Islet precursor cell (in vitro differentiated cells): ENCODE data around the gene SNRPB2.
A peak's percentile ranks its signal among the peaks of the same experiment; 100 is the strongest.

ENCODE experiments used
- DNase-seq: peaks from one replicate; pipeline ENCODE4 v3.0.0-alpha.2; 2018

Gene SNRPB2

DNA sequence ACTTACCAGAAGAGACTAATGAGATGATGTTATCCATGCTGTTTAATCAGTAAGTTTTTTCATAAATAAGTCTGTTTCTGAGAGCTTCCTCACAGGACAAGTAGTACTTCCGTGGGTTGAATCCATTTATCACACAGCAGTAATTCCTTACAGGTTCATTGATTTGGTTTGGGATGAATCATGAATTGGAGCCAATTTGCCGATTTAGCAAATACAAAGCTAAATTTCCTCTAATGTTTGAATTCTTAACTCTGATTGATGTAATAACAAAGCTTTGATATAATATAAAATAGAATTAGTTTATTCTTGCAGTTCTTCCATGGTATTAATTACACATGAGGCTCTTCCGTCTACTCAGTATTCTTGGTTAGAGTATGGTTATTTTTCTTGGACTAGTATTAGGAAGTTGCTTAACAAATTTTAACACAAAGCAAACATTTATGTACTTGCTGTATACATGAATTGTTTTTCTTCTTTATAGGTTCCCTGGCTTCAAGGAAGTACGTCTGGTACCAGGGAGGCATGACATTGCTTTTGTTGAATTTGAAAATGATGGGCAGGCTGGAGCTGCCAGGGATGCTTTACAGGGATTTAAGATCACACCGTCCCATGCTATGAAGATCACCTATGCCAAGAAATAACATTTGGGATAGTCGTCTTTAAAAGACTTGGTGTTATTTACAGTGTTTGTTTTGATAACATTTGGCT lies 10.7 kb downstream of the SNRPB2 start:
- no peak for DNase-seq

- no peak for DNase-seq
Measured at GRCh38 chr20:16744178-16744807, 14.5 kb downstream of the SNRPB2 start.

DNA sequence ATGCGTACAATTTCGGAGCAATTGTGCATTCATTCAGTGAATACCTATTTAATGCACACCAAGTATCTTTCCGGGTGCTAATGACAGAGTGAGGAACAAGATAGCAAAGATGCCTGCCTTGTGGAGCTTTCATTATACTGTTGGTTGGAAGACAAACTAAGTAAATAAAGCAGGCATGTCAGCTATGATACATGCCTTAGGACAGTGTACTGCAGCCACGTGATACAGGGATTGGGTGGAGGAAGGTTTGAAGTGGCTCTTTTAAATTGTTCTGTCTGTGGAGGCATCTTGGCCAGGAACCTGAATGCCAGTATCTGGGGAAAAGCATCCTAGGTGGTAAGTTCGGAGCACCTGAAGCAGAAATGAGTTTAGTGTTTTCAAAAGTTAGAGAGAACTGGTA lies 15.4 kb downstream of the SNRPB2 start:
- no peak for DNase-seq

GRCh38 chr20:16747291-16747811 lies 17.5 kb downstream of the SNRPB2 start:
- DNase-seq = no peak

DNA sequence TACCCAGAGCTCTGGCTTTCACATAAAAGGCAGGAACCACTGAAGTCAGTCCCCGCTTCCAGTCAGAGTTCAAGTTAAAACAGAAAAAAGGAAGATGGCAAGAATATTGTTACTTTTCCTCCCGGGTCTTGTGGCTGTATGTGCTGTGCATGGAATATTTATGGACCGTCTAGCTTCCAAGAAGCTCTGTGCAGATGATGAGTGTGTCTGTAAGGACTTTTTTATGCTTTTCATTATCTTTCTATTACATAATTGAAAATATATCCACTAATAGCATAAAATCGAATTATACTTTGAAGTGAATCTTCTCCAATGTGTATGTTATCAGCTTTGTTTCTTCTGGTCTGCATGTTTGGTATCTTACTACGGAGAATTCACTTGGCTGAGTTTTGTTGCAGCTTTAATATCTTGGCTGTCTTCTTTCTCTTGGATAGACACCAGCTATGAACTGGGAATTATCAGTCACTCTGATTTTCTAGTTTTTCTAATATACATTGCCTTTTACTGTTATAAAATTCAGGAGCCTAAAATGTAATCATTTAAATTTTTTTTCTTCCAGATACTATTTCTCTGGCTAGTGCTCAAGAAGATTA lies 18.6 kb downstream of the SNRPB2 start, which contains the start of gene OTOR:
TSS of gene OTOR (plus strand) at position 51 of the 593 bp plus-strand sequence. CDS start at position 95, 44 bp downstream.
- no peak for DNase-seq

DNA sequence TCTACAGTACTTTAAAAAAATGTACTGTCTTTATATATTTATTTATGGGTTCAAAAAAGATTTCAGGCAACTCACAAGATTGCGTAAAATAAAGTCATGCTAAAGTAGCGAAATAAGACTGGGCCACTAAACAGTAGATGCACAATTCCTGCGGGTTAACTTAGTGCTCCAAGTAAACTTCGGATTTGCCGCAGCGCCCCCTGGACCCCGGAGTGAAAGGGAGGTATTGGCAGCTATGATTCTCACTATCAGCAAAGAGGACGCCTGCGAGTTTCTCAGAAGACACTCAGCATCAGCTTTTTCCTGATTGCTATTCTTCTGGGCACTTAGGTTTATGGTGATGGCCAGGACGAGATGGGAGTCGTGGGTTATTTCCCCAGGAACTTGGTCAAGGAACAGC lies 19.7 kb downstream of the SNRPB2 start:
- DNase-seq = no peak

- no peak for DNase-seq
Measured at GRCh38 chr20:16752082-16752481, 22.3 kb downstream of the SNRPB2 start.

DNA sequence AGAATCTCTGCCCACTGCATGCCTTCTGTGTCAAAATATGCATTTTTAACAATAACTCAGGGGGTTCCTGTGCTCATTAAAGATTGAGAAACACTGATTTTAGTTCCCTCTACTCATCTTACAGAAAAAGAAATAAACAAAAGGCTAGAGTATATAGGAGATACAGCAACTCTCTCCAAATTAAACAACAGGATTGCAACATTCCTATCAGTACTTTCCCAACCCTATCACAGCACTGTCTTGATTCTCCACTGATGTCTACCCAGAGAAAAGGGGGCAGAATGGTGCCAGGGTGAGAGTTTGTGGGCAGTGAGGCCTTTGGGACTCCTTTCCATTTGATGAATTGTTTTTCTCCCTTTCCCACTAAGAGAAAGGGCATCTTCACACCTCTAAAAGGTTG lies 23.1 kb downstream of the SNRPB2 start:
- DNase-seq = no peak

- DNase-seq = no peak
Measured at GRCh38 chr20:16758454-16759180, 28.8 kb downstream of the SNRPB2 start.

- DNase-seq = no peak
Measured at GRCh38 chr20:16759181-16759563, 29.3 kb downstream of the SNRPB2 start.

DNA sequence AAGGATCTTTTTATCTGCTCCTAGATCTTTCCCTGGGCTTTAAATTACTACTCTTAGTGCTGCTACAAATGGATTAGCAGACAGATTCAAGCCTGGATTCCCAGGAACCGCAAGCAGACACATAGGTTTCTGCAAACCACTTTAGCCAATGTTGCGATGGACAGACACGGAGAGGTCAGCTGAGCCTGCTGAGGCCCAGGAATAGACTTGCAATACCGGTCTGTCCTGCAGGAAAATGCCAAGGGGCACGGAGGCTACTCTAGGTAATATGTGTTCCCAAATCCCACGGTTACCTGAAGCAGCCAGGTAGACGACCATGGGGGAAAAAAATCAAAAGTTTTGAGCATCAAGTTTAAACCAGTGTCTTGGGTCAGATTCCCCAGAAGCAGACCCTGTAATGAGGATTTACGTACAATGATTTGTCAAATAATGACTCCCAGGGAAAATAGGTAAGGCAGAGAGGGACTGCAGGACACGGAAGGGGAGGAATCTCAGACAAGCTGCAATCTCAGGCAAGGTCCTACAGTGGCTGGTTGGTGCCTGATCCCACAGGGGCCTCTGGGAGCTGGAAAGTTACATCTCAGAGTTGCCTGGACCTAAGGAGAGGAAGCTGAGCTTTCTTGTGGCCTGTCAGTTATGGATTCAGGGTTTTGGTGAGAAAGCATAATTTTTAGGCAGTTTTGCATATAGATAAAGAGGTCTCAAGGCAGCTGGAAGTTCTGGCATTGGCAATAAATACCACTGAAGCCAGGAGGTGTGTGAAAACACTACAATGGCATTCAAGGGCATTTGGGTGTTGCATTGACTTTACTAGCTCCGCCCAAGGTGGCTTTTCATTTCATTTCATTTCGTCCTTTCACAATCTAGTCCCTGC lies 30.8 kb downstream of the SNRPB2 start:
- DNase-seq = peak; percentile 96

GRCh38 chr20:16761305-16761829 lies 31.5 kb downstream of the SNRPB2 start:
- peak; percentile 86 for DNase-seq

GRCh38 chr20:16764560-16764959 lies 34.7 kb downstream of the SNRPB2 start:
- no peak for DNase-seq

- DNase-seq = no peak
Measured at GRCh38 chr20:16771213-16771612, 41.4 kb downstream of the SNRPB2 start.

DNA sequence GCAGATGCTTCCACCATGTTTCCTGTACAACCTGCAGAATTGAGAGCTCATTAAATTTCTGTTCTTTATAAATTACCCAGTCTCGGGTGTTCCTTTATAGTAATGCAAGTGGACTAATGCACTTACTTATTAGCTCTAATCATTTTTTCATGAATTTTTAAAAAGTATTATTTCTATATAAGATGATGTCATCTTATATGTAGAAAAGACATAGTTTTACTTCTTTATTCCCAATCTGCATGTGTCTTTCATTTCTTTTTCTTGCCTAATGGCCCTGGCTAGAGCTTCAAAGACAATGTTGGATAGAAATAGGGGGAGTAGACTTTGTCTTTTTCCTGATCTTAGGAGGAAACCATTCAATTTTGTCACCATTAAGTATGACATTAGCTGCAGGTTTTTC lies 46.1 kb downstream of the SNRPB2 start:
- DNase-seq = no peak

DNA sequence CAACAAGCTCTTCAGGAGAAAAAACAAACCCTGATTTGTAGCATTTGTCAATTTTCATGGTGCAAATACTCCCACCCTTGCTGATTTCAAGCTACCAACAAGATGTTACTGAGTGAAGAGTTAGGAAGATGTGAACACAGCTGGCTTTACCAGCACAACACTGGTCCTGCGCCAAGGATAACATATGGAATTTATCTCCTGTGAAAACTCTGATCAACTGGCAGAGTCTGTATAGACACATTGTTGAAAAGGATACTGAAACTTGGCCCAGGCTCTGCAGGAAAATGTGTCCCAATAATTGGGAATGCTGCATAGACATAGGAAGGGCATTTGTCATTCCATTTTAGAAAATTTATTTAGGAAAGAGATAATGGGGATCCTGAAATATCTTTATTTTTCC lies 47.3 kb downstream of the SNRPB2 start:
- no peak for DNase-seq

DNA sequence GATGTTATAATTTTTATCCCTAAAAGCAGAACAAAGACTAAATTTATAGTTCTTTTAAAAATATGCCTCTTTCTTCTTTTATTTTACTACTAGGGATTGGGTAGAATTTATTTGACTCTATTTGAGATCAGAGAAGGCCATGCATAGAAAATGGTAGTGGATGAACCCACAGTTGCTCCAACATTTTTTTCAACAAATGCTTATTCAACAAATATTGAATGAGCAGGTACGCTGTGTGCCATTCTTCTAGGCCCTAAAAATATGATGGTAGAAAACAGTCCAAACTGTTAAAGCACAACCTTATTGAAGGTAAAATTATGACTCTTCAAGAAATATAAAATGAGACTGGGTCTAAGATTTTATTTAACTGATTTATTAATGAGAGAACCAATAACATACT lies 48.3 kb downstream of the SNRPB2 start:
- DNase-seq = no peak

GRCh38 chr20:16781496-16781895 lies 51.7 kb downstream of the SNRPB2 start:
- DNase-seq = no peak

GRCh38 chr20:16785226-16785625 lies 55.4 kb downstream of the SNRPB2 start:
- DNase-seq = no peak
